Measurements from ENCODE around the gene TM7SF2. TPM values are rescaled to one million over a fixed set of nuclear protein-coding genes. Genes with fewer than 3 reads are reported as not detected.

The TM7SF2 gene
- total RNA-seq, 4 donors from 2014 or later, result 7.3 to 18.4 (median 11.0) TPM

GRCh38 chr11:65133724-65134123 lies 22.1 kb downstream of the TM7SF2 start:
- intact Hi-C loops (cut with DNase I; ENCODE audit: low total_unique reads), result loop anchor here (1.0 to 2.0 kb wide), 3 partner anchors 11 to 723 kb away; partner anchors contain the start of genes FAU and MRPL49
- peak overlapping the region; percentile 87 to 99 (median 98) for H3K27ac ChIP-seq
- H3K9me3 ChIP-seq, result no peaks in the 10 kb centered on the region
- no peak for ATAC-seq
- no peak for TF ChIP-seq CTCF (IDR thresholded peaks at IDR 0.05 in 4 of 5, conservative IDR thresholded peaks at IDR 0.05 in 1 of 5)
- no peak for TF ChIP-seq POLR2A (IDR thresholded peaks at IDR 0.05)
- peaks cover 0 to 42% of the 10 kb centered on the region in 2 donors for H3K36me3 ChIP-seq
- peaks cover 27 to 29% of the 10 kb centered on the region in 2 donors for H3K4me1 ChIP-seq
- in situ Hi-C loops (cut with MboI; ENCODE audit: low sequenced_read_pairs in 4 of 4), result no loop called here
- H3K27me3 ChIP-seq, result no peaks in the 10 kb centered on the region
- H3K4me3 ChIP-seq, result peak overlapping the region; percentile 84 to 99 (median 92)
- DNase-seq, result peak in 1 of 2 donors; percentile 47

GRCh38 chr11:65134240-65134951 lies 22.7 kb downstream of the TM7SF2 start, which contains the start of gene SYVN1:
Gene SYVN1 (minus strand): TSS chr11:65134519. CDS start chr11:65133601, 918 bp downstream.
- DNase-seq, result peak; percentile 83 to 89
- peak within 1 kb of the TSS; percentile 87 to 99 (median 98) for H3K27ac ChIP-seq
- intact Hi-C loops (cut with DNase I; ENCODE audit: low total_unique reads) (loop anchor here (1.0 kb wide), 2 partner anchors 12 to 22 kb away; partner anchors contain the start of genes FAU and MRPL49), in situ Hi-C loops (cut with MboI; ENCODE audit: low sequenced_read_pairs in 4 of 4) (no loop called here)
- peaks cover 0 to 35% of the 10 kb centered on the region in 2 donors for H3K36me3 ChIP-seq
- H3K4me1 ChIP-seq, result peaks cover 27 to 29% of the 10 kb centered on the region in 2 donors
- H3K27me3 ChIP-seq, result no peaks in the 10 kb centered on the region
- H3K4me3 ChIP-seq, result peak within 1 kb of the TSS; percentile 84 to 99 (median 92)
- H3K9me3 ChIP-seq, result no peaks in the 10 kb centered on the region
- peak; percentile 82 to 84 for ATAC-seq
- peak; percentile 97 to 98 for TF ChIP-seq POLR2A (IDR thresholded peaks at IDR 0.05)
- TF ChIP-seq CTCF (IDR thresholded peaks at IDR 0.05 in 4 of 5, conservative IDR thresholded peaks at IDR 0.05 in 1 of 5), result peak in 1 of 5 experiments; percentile 24

GRCh38 chr11:65134952-65135632 lies 23.4 kb downstream of the TM7SF2 start:
- intact Hi-C loops (cut with DNase I; ENCODE audit: low total_unique reads) (loop anchor here (1.0 to 5.0 kb wide), 4 partner anchors 13 to 782 kb away; partner anchors contain the start of genes C11orf68, DRAP1, FAU and MRPL49), in situ Hi-C loops (cut with MboI; ENCODE audit: low sequenced_read_pairs in 4 of 4) (no loop called here)
- DNase-seq (peak; percentile 96 to 99), ATAC-seq (peak; percentile 95 to 97)
- Histone ChIP-seq H3K4me3 (peak overlapping the region; percentile 84 to 99 (median 92)), H3K27me3 (no peaks in the 10 kb centered on the region), H3K4me1 (peaks cover 27 to 29% of the 10 kb centered on the region in 2 donors), H3K9me3 (no peaks in the 10 kb centered on the region), H3K36me3 (peaks cover 0 to 28% of the 10 kb centered on the region in 2 donors), H3K27ac (peak overlapping the region; percentile 87 to 99 (median 98))
- TF ChIP-seq CTCF (IDR thresholded peaks at IDR 0.05 in 4 of 5, conservative IDR thresholded peaks at IDR 0.05 in 1 of 5) (no peak), POLR2A (IDR thresholded peaks at IDR 0.05) (no peak)

GRCh38 chr11:65135633-65136145 lies 24.0 kb downstream of the TM7SF2 start:
- intact Hi-C loops (cut with DNase I; ENCODE audit: low total_unique reads) (loop anchor here (1.0 to 5.0 kb wide), 2 partner anchors 15 to 782 kb away; partner anchors contain the start of genes C11orf68 and DRAP1), in situ Hi-C loops (cut with MboI; ENCODE audit: low sequenced_read_pairs in 4 of 4) (no loop called here)

More at GRCh38 chr11:65135633-65136145, 24.0 kb downstream of the TM7SF2 start:
- no peaks in the 10 kb centered on the region for H3K9me3 ChIP-seq
- H3K27me3 ChIP-seq, result no peaks in the 10 kb centered on the region
- H3K36me3 ChIP-seq, result peaks cover 0 to 22% of the 10 kb centered on the region in 2 donors
- peak overlapping the region; percentile 84 to 99 (median 92) for H3K4me3 ChIP-seq
- peak overlapping the region; percentile 87 to 99 (median 98) for H3K27ac ChIP-seq
- ATAC-seq (no peak), DNase-seq (peak in 1 of 2 donors; percentile 17)
- TF ChIP-seq POLR2A (IDR thresholded peaks at IDR 0.05), result no peak
- no peak for TF ChIP-seq CTCF (IDR thresholded peaks at IDR 0.05 in 4 of 5, conservative IDR thresholded peaks at IDR 0.05 in 1 of 5)
- H3K4me1 ChIP-seq, result peaks cover 27 to 29% of the 10 kb centered on the region in 2 donors

Measured in gastrocnemius medialis (tissue), 4 donors.